Transverse colon (tissue), 4 donors: Measurements from ENCODE around the gene C21orf58. TPM values are rescaled to one million over a fixed set of nuclear protein-coding genes. Genes with fewer than 3 reads are reported as not detected.

Experiments used
- DNase-seq: peaks from one replicate; pipeline ENCODE4 v3.0.0-alpha.2; 2019
- H3K27ac ChIP-seq, 4 donors: fragments of 200-600 bp; sonication (generic); 2 replicates each; pipeline ENCODE4 v1.5.1; 2016 to 2018; ENCODE audit warnings: inconsistent platforms in 4 of 4
- H3K27me3 ChIP-seq: fragments of 200-600 bp; sonication (generic); 2 replicates; pipeline ENCODE4 v1.5.1; 2017; ENCODE audit warnings: inconsistent platforms
- H3K36me3 ChIP-seq, 4 donors: fragments of 200-600 bp; sonication (generic); 2 replicates each; pipeline ENCODE4 v1.5.1; 2017 to 2019; ENCODE audit warnings: inconsistent platforms in 4 of 4
- H3K4me1 ChIP-seq, 4 donors: fragments of 200-600 bp; sonication (generic); 2 replicates each; pipeline ENCODE4 v1.5.1; 2017 to 2020; ENCODE audit warnings: inconsistent platforms in 4 of 4
- H3K4me3 ChIP-seq, 4 donors: fragments of 200-600 bp; sonication (generic); 1 replicate in 1 of 4; 2 replicates in 3 of 4; pipeline versions ENCODE4 v1.5.1 to v1.6.1; 2017 to 2019; ENCODE audit warnings: inconsistent platforms in 4 of 4
- H3K9me3 ChIP-seq, 2 donors: fragments of 200-600 bp; sonication (generic); 2 replicates each; pipeline ENCODE4 v1.5.1; 2017 to 2019; ENCODE audit warnings: inconsistent platforms in 2 of 2
- EP300 ChIP-seq: sonication (generic); formaldehyde crosslinking; IDR thresholded peaks from one replicate; pipeline ENCODE4 v1.6.1; 2017; ENCODE audit warnings: antibody characterized with exemption, low read depth
- POLR2A ChIP-seq: fragments of 450-650 bp; IDR thresholded peaks from one replicate; pipeline ENCODE4 v1.6.1; 2016; ENCODE audit warnings: antibody characterized with exemption, mild to moderate bottlenecking, moderate library complexity
- POLR2AphosphoS5 ChIP-seq, 3 donors: sonication (generic); formaldehyde crosslinking; IDR thresholded peaks; one replicate each; pipeline ENCODE4 v1.6.1; 2016; ENCODE audit warnings: antibody characterized with exemption in 3 of 3
- WGBS, 2 donors: methylation state at CpG; one replicate each; pipeline ENCODE4 v1.1.5; 2018; ENCODE audit warnings: low coverage in 1 of 2; 5-methylcytosine and 5-hydroxymethylcytosine counted together
- in situ Hi-C, 4 donors: fragments of 200-750 bp; cut with MboI; loops; one replicate each; pipeline versions ENCODE4 v1.15.0 to v1.15.1; 2017; ENCODE audit warnings: low sequenced_read_pairs in 3 of 4, low pct_ligation_motif_present in 1 of 4, low pct_unique_long_range_greater_than_20kb in 1 of 4
- intact Hi-C: fragments of 100-400 bp; cut with DNase I; formaldehyde crosslinking; loops from one replicate; pipeline ENCODE4 v1.15.1; 2023; ENCODE audit warnings: low total_unique reads
- total RNA-seq, 4 donors: library from RNA; depleted of rRNA; stranded (reverse); fragments of >200 nt; gene quantifications; one replicate each; pipeline ENCODE4 v1.1.0, GENCODE V29; 2016
- TF ChIP-seq, protein P1 (sequence below), 5 experiments: fragments of 200-600 bp in 3 of 5; fragments of 450-650 bp in 2 of 5; sonication (generic) in 3 of 5; IDR thresholded peaks; 1 replicate in 2 of 5; 2 replicates in 3 of 5; pipeline ENCODE4 v1.5.1; 2016 to 2017; ENCODE audit warnings: antibody characterized with exemption in 5 of 5, inconsistent platforms in 3 of 5, mild to moderate bottlenecking in 2 of 5, moderate library complexity in 1 of 5

C21orf58 gene
- total RNA-seq, 4 donors from 2014 or later = 2.5 to 79.8 (median 7.6) TPM

GRCh38 chr21:46254208-46254975 lies 69.3 kb downstream of the C21orf58 start:
- Histone ChIP-seq H3K27ac (no peak overlapping the region), H3K27me3 (no peaks in the 10 kb centered on the region), H3K4me3 (no peak overlapping the region), H3K4me1 (no peaks in the 10 kb centered on the region), H3K36me3 (peaks cover 0 to 72% (median 35%) of the 10 kb centered on the region in 4 donors), H3K9me3 (no peaks in the 10 kb centered on the region)
- DNase-seq = no peak
- intact Hi-C loops = no loop called here
- no peak for TF ChIP-seq POLR2A
- TF ChIP-seq, protein P1, sequence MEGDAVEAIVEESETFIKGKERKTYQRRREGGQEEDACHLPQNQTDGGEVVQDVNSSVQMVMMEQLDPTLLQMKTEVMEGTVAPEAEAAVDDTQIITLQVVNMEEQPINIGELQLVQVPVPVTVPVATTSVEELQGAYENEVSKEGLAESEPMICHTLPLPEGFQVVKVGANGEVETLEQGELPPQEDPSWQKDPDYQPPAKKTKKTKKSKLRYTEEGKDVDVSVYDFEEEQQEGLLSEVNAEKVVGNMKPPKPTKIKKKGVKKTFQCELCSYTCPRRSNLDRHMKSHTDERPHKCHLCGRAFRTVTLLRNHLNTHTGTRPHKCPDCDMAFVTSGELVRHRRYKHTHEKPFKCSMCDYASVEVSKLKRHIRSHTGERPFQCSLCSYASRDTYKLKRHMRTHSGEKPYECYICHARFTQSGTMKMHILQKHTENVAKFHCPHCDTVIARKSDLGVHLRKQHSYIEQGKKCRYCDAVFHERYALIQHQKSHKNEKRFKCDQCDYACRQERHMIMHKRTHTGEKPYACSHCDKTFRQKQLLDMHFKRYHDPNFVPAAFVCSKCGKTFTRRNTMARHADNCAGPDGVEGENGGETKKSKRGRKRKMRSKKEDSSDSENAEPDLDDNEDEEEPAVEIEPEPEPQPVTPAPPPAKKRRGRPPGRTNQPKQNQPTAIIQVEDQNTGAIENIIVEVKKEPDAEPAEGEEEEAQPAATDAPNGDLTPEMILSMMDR (IDR thresholded peaks at IDR 0.05) = no peak
- no peak for TF ChIP-seq EP300
- WGBS, 2 donors = 78 to 89% methylated on average over 8 to 12 of the region's 12 CpGs
- in situ Hi-C loops = no loop called here

- Histone ChIP-seq H3K4me3 (no peak overlapping the region), H3K9me3 (no peaks in the 10 kb centered on the region), H3K36me3 (peaks cover 0 to 68% (median 34%) of the 10 kb centered on the region in 4 donors), H3K27me3 (no peaks in the 10 kb centered on the region), H3K4me1 (no peaks in the 10 kb centered on the region), H3K27ac (no peak overlapping the region)
- no peak for TF ChIP-seq POLR2A
- TF ChIP-seq EP300 = no peak
- TF ChIP-seq, protein P1 (IDR thresholded peaks at IDR 0.05) = no peak
- TF ChIP-seq POLR2AphosphoS5 (IDR thresholded peaks at IDR 0.05) = no peak
- 21 to 67% methylated on average over 2 to 8 of the region's 8 CpGs for WGBS, 2 donors
- in situ Hi-C loops (no loop called here), intact Hi-C loops (no loop called here)
- no peak for DNase-seq
Observed at GRCh38 chr21:46253610-46254124, 70.0 kb downstream of the C21orf58 start.

DNA sequence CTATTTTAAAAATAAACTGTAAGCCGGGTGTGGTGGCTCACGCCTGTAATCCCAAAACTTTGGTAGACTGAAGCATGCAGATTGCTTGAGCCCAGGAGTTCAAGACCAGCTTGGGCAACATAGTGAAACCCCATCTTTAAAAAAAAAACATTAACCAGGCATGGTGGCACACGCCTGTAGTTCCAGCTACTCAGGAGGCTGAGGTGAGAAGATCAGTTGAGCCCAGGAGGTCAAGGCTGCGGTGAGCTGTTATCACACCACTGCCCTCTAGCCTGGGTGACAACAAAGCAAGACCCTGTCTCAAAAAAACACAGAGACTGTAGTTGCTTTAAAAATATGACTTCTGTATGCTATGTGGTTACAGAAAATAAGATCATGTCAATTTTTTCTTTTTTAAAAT lies 70.8 kb downstream of the C21orf58 start:
- intact Hi-C loops = no loop called here
- Histone ChIP-seq H3K4me3 (no peak overlapping the region), H3K4me1 (no peaks in the 10 kb centered on the region), H3K9me3 (no peaks in the 10 kb centered on the region), H3K36me3 (peaks cover 0 to 68% (median 31%) of the 10 kb centered on the region in 4 donors), H3K27me3 (no peaks in the 10 kb centered on the region), H3K27ac (no peak overlapping the region)
- TF ChIP-seq, protein P1 (IDR thresholded peaks at IDR 0.05) = no peak
- no peak for TF ChIP-seq POLR2A
- TF ChIP-seq POLR2AphosphoS5 (IDR thresholded peaks at IDR 0.05) = no peak
- no peak for TF ChIP-seq EP300
- in situ Hi-C loops = no loop called here
- no peak for DNase-seq
- WGBS, 2 donors = 90 to 97% methylated on average over 4 of the region's 4 CpGs

Other genes starting within 250 kb of the C21orf58 start
- 100 to 1,000 TPM; 172 to 550 (median 346) TPM for gene COL6A2, start 225.8 kb downstream of the C21orf58 start, total RNA-seq
- gene FTCD, start 168.3 kb downstream of the C21orf58 start, total RNA-seq = not detected
- 10 to 100 TPM in 1 of 4 donors, 1 to 10 TPM in 2, not detected in 1; 1.2 to 11.0 (median 8.5) TPM for gene SPATC1L, start 139.4 kb downstream of the C21orf58 start, total RNA-seq
- gene LSS, start 95.1 kb downstream of the C21orf58 start, total RNA-seq = 10 to 100 TPM; 53.2 to 75.2 (median 62.3) TPM
- gene MCM3AP, start 38.3 kb downstream of the C21orf58 start, total RNA-seq = 100 to 1,000 TPM in 3 of 4 donors, 10 to 100 TPM in 1; 87.4 to 348 (median 108) TPM
- 10 to 100 TPM in 1 of 4 donors, 1 to 10 TPM in 2, not detected in 1; 4.8 to 33.5 (median 9.1) TPM for gene YBEY, start 37.5 kb downstream of the C21orf58 start, total RNA-seq
- 100 to 1,000 TPM in 1 of 4 donors, 10 to 100 TPM in 3; 27.6 to 171 (median 63.4) TPM for gene PCNT, start 286 bp upstream of the C21orf58 start, total RNA-seq
- gene DIP2A, start 135.0 kb upstream of the C21orf58 start, total RNA-seq = 100 to 1,000 TPM in 2 of 4 donors, 10 to 100 TPM in 2; 68.8 to 121 (median 92.9) TPM